Activated CD8-positive, alpha-beta memory T cell treated with anti-CD3 and anti-CD28 coated beads for 24 hours (primary cell): ENCODE measurements around the gene RYR1.
"Not testable (repeated sequence)": the region's sequence is repeated elsewhere in the genome, so short reads cannot be mapped to it uniquely, and the experiment has no call there.

Source experiments
- DNase-seq: peaks from one replicate; pipeline ENCODE4 v3.0.0-alpha.2; 2020

Gene RYR1

GRCh38 chr19:38400361-38400760, 33.1 kb upstream of the RYR1 start:
- DNase-seq = no peak

GRCh38 chr19:38401148-38401547, 32.3 kb upstream of the RYR1 start:
- DNase-seq = no peak

- DNase-seq = no peak
Measured at GRCh38 chr19:38402623-38402966, 30.9 kb upstream of the RYR1 start.

- DNase-seq = peak; percentile 98
Measured at GRCh38 chr19:38402967-38403674, 30.4 kb upstream of the RYR1 start, which contains the start of gene FAM98C. Gene FAM98C (plus strand): TSS chr19:38403093. CDS start chr19:38403154, 61 bp downstream.

DNA sequence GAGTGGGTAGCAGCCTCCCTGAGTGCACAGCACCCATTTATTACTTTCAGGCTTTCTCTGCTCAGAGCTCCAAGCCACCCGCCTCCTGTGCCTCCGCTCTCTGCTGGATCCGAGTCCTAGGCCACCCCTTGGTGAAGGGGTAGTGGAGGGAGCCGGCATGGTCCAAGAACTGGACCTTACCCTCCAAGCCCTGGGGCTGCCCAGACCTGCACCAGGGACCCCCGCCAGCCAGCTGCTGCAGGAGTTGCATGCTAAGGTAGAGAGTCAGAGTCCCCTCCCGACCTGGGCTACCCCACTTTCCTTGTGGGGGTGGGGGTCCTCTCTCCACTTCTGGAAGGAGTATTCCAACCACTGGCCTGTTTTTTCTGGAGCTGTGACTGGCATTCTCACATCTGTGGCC, 28.6 kb upstream of the RYR1 start:
- DNase-seq = no peak

DNA sequence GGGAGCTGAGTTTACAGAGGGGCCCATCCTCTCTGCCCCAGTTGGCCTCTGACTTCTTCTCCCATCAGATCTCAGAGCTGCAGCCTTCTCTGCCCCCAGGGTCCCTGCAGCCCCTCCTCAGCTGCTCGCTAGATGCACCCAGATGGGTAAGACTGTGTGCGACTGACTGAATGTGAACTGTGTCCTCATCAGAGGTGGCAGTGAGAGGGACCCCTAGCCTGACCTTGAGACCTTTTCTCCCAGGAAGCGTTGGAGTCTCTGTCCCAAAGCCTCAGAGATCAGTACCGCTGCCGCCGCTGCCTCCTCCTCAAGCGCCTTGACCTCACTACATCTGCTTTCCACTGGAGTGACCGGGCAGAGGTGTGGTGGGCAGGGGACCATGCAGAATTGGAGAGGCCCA, 28.2 kb upstream of the RYR1 start:
- no peak for DNase-seq

DNA sequence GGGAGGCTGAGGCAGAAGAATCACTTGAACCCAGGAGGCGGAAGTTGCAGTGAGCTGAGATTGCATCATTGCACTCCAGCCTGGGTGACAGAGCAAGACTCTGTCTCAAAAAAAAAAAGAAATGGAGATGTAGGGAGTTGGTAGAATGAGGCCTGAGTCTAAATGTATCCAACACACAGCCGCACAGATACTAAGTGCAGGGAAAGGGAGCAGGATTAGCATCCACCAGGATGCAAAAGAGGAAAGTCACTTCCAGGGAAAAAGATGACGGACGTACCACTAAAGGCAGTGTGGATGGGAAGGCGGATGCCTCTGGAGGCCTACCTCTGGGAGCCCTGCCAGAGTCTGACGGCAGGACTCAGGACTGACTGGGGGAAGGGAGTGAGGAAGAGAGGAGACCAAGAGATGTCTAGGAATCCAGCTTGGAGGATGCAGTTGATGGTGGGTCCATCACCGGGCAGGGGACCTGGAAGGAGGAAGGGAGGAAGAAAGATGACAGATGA, 23.8 kb upstream of the RYR1 start:
- no peak for DNase-seq

DNA sequence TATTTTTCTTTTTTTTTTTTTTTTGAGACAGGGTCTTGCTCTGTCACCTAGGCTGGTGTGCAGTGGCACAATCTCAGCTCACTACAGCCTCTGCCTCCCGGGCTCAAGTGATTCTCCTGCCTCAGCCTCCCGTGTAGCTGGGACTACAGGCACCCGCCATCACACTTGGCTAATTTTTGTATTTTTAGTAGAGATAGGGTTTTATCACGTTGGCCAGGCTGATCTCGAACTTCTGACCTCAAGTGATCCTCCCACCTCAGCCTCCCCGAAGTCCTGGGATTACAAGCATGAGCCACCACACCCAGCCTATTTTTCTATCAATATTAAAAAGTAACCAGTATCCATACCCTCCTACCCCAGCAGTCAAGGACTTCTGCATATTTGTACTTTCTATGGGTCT, 23.1 kb upstream of the RYR1 start:
- DNase-seq = not testable (repeated sequence)

- no peak for DNase-seq
Measured at GRCh38 chr19:38411041-38411712, 22.3 kb upstream of the RYR1 start.

DNA sequence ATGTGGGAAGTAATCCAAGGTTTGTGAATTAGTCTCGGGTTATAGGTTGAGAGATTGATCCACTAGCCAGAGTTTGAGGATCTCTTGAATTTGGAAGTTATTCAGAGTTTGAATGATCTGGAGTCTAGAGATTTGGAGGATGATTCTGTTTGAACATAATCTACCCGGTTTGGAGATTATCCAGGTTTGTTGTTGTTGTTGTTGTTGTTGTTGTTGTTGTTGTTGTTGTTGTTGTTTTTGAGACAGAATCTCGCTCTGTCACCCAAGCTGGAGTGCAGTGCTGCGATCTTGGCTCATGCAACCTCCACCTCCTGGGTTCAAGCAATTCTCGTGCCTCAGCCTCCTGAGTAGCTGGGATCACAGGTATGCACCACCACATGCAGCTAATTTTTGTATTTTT, 21.6 kb upstream of the RYR1 start:
- not testable (repeated sequence) for DNase-seq

DNA sequence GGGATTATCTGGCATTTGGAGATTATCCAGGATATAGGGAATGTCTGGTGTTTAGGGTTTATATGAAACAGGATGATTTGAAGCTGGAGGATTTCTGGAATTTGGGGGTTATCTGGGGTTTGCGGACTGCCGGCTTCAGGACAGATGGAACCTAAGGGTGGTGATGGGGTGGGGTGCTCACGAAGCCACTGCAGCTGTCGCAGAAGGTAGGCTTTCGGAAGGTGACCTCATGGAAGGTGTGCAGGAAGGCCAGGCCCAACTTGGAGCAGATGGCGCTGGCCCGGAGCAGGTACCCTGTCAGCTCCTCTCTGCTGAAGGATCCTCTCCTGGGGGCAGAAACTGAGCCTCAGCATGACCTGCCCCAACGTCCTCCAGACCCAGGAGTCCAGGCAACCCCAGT, 21.0 kb upstream of the RYR1 start:
- no peak for DNase-seq

- no peak for DNase-seq
Measured at GRCh38 chr19:38412961-38413360, 20.5 kb upstream of the RYR1 start.

GRCh38 chr19:38413416-38413815, 20.1 kb upstream of the RYR1 start:
- DNase-seq = no peak

- no peak for DNase-seq
Measured at GRCh38 chr19:38417146-38417543, 16.3 kb upstream of the RYR1 start.

DNA sequence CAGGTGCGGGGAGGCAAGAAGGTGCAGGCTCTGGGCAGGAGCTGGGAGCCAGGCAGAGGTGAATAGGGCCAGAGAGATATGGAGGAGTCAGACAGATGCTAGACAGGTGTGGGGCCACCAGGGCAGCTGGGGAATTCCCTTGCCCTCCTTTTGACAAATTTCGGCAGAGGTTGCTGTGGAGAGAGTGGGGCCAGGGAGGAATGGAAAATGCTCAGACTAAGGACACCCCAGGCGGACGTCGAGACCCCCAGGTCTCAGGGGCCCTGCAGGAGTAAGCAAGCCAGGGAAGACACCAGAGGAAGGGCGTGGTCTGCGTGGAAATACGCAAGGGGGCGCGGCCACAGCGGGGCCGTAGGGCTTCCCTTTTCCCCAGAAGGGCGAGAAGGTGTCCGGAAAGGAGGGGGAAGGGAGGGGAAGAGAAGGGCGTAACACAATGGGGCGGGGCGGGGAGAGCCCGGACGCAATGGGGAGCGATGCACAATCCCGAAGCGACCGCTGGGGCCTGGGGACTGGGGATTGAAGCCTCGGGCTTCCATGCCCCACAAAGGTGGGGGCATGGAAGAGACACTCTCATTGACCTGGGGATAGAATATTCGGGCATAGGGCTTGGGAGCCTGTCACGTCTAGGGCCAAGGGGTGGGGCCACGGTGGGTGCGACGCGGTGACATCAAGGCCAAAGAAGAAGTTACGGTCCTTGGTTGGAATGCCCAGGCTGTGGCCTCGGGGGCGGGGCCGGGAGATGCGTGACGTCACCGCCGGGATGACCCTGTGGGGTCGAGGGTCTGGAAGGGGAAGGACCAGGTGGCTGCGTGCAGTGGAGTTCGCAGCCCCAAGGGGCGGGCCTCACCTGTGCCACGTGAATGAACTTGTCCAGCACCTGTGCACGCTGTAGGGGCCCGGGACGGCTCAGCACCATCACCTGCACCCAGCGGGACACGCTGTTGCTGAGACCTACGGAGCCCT, 15.7 kb upstream of the RYR1 start:
- peak; percentile 81 for DNase-seq

DNA sequence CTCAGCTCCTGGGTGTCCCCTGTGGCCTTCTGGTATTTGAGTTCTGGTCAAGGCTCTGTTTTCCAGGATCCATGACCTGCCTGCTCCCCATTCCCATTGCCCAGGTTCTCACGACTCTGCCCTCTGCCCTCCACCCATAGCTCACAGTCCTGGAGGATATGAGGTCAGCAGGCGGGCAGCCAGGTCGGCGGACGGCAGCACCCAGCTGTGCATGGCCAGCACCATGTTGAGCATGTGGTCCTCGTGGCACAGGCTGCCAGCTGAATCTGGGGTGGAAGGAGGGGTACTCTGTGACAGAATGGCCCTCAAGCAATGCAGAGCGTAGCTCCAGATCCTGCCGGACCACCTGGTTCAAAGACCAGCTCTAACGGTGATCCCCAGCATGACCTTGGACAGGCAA, 12.6 kb upstream of the RYR1 start:
- DNase-seq = no peak

DNA sequence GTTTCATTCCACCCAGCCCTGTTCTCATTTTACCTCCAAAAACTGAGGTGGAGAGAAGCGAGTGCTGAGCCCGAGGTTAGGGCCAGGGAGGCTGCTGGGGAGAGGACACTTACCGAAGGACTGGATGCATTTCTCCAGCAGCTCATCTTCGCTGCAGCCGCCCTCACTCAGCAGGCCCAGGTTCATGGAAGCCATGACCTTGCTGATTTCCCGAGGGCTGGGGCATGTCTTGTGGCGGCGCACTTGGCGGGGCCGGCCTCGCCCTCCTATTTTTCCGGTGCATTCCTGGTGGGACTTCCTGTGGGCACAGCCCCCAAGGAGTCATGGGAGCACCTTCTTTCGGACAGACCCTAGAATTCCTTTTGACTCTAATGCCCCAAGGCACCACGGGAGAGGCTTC, 11.6 kb upstream of the RYR1 start:
- DNase-seq = no peak

DNA sequence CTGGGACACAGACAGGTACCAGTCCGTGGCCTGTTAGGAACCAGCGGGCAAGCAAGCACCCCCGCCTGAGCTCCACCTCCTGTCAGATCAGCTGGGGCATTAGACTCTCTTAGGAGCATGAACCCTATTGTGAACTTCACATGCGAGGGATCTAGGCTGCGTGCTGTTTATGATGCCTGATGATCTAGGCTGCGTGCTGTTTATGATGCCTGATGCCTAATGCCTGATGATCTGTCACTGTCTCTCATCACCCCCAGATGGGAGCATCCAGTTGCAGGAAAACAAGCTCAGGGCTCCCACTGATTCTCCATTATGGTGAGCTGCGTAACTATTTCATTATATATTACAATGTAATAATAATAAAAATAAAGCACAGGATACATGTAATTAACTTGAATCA, 11.1 kb upstream of the RYR1 start:
- DNase-seq = no peak

DNA sequence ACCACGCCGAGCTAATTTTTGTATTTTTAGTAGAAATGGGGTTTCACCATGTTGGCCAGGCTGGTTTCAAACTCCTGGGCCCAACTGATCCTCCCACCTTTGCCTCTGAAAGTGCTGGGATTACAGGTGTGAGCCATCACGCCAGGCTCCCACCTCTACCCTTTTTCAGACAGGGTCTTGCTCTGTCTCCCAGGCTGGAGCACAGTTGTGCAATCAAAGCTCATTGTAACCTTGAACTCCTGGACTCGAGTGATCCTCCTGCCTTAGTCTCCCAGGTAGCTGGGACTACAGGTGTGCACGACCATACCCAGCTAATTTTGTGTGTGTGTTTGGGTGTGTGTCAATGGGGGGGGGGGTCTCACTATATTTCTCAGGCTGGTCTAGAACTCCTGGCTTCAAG, 9.2 kb upstream of the RYR1 start:
- DNase-seq = no peak

DNA sequence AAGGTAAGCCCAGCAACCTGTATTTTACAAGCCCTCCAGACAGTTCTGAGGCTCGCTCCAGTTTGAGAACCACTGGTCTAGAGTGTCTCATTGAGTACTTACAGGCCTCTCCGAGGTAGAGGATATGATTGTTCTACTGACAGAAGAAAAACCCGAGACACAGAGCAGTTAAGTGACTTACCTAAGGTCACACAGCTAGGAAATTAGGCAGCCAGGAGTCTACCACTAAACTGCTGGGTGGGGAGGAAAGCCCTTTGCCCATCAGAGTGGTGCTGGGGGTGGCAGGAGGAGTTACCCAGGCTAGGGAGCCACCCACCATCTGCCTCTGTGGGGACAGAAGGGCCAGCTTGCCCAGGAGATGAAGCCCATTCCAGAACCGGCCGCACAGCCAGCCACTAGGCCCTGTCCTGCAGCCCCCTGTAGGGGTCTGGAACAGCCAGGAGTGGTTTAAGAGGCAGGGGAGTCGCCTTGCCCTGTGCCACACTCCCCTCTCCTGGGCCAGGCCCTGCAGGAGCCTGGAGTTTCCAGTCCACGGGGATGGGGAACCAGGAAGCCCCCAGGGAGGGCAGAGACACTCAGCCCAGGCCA, 8.2 kb upstream of the RYR1 start:
- no peak for DNase-seq

DNA sequence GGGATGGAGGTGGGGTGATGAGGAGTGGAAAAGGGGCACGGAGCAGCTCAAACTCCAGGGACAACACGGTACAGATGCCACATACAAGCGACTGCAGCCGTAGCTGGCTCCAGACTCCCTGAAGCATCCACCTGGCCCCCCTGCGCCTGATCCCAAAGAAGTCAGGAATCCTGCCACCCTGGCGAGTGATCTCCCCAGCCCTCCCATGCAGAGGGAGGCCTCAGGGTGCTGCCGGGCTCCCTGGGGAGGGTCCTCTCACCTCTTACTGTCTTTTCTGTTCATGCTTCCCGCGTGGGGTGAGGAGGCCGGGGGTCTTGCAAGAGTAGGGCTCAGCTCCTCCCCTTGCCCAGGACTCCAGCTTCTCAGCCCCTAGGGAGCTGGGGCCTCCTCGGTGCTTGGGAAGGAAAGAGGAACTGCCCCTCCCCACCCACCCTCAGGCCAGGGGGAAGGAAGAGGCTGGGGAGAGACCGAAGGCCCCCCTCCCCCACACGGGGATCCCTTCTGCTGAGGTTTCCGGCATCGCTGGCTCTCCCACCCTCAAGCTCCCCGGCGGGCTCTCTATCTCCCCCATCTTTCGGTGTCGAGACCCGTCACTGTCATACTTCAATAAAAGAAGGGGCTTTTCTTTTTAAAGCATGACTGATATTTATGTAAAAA, 7.6 kb upstream of the RYR1 start, which contains the start of gene RASGRP4:
TSS of gene RASGRP4 (minus strand) at position 410 of the 657 bp plus-strand sequence. CDS start at position 282, 128 bp downstream.
- no peak for DNase-seq

GRCh38 chr19:38427035-38427677, 6.3 kb upstream of the RYR1 start:
- not testable (repeated sequence) for DNase-seq
